DOHH2 (cell line): ENCODE data around the gene DNAL1.

Source experiments
- H3F3A ChIP-seq: fragments of 200-600 bp; sonication (generic), shearing (Covaris generic); 2 replicates; pipeline ENCODE4 v1.6.0; 2016; ENCODE audit warnings: antibody characterized with exemption, mild to moderate bottlenecking; ENCODE audit not compliant: control insufficient read depth, insufficient read depth
- H3K27ac ChIP-seq: fragments of 200-600 bp; sonication (generic); 2 replicates; pipeline ENCODE4 v1.5.1; 2014; ENCODE audit warnings: low read depth, mild to moderate bottlenecking, low read length, moderate library complexity
- H3K27me3 ChIP-seq: fragments of 200-600 bp; sonication (generic); 2 replicates; pipeline ENCODE4 v1.6.1; 2014; ENCODE audit warnings: mild to moderate bottlenecking, low read length, mixed read lengths; ENCODE audit not compliant: control insufficient read depth
- H3K36me3 ChIP-seq: fragments of 200-600 bp; sonication (generic); 2 replicates; pipeline ENCODE4 v1.6.1; 2014; ENCODE audit warnings: mild to moderate bottlenecking, low read length, moderate library complexity, mixed read lengths; ENCODE audit not compliant: control insufficient read depth
- H3K4me1 ChIP-seq: fragments of 200-600 bp; sonication (generic); 2 replicates; pipeline ENCODE4 v1.6.1; 2014; ENCODE audit warnings: mild to moderate bottlenecking, low read length, mixed read lengths; ENCODE audit not compliant: control insufficient read depth
- H3K4me2 ChIP-seq: fragments of 200-600 bp; sonication (generic); 2 replicates; pipeline ENCODE4 v1.6.0; 2014; ENCODE audit warnings: mild to moderate bottlenecking, low read length, moderate library complexity
- H3K4me3 ChIP-seq: fragments of 200-600 bp; sonication (generic); 2 replicates; pipeline ENCODE4 v1.5.1; 2014; ENCODE audit warnings: mild to moderate bottlenecking, low read length, mixed read lengths
- H3K79me2 ChIP-seq: fragments of 200-600 bp; sonication (generic); 2 replicates; pipeline ENCODE4 v1.6.1; 2014; ENCODE audit warnings: mild to moderate bottlenecking, low read length, mixed read lengths; ENCODE audit not compliant: control insufficient read depth
- H3K9me2 ChIP-seq: fragments of 200-600 bp; sonication (generic); replicated peaks from 2 replicates; pipeline ENCODE4 v1.6.1; 2014; ENCODE audit warnings: mild to moderate bottlenecking, low read length, mixed read lengths; ENCODE audit not compliant: control insufficient read depth
- H3K9me3 ChIP-seq: fragments of 200-600 bp; sonication (generic); 2 replicates; pipeline ENCODE4 v1.6.1; 2014; ENCODE audit warnings: antibody characterized with exemption, low read length, mixed read lengths; ENCODE audit not compliant: control insufficient read depth, insufficient read depth
- H4K20me1 ChIP-seq: fragments of 200-600 bp; sonication (generic); 2 replicates; pipeline ENCODE4 v1.6.0; 2014; ENCODE audit warnings: low read depth, mild to moderate bottlenecking, antibody characterized with exemption, low read length, moderate library complexity; ENCODE audit not compliant: control insufficient read depth, insufficient read depth
- EZH2phosphoT487 ChIP-seq: fragments of 200-600 bp; sonication (generic); IDR thresholded peaks from 2 replicates; pipeline ENCODE4 v1.6.1; 2017; ENCODE audit warnings: borderline replicate concordance, mild to moderate bottlenecking, antibody characterized with exemption, low read length, moderate library complexity, mixed read lengths
- TF ChIP-seq, protein P1 (sequence below): fragments of 200-600 bp; sonication (generic); IDR thresholded peaks from one replicate; pipeline ENCODE4 v1.5.1; 2014; ENCODE audit warnings: antibody characterized with exemption, mild to moderate bottlenecking, low read depth, low read length; ENCODE audit not compliant: poor library complexity, severe bottlenecking

Gene DNAL1

DNA sequence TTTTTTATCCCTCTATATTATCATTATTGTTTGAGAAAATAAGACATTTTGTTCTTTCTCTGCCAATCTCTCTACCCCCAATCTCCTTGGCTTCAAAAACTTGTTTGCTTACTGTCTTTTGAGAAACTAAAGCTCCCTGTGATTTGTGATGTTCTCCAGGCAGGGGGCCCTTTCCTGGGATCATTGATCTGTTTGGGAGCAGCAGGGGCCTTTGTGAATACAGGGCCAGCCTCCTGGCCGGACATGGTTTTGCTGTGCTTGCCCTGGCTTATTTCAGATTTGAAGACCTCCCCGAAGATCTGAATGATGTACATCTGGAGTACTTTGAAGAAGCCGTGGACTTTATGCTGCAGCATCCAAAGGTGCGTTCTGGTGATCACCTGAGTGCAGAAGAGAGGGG, 28.0 kb upstream of the DNAL1 start:
- no peaks in the 10 kb centered on the region for H3K79me2 ChIP-seq
- H3K9me3 ChIP-seq: no peaks in the 10 kb centered on the region
- no peak overlapping the region for H3K4me3 ChIP-seq
- no peaks in the 10 kb centered on the region for H3F3A ChIP-seq
- no peak overlapping the region for H3K27ac ChIP-seq
- no peaks in the 10 kb centered on the region for H3K36me3 ChIP-seq
- TF ChIP-seq, protein P1, sequence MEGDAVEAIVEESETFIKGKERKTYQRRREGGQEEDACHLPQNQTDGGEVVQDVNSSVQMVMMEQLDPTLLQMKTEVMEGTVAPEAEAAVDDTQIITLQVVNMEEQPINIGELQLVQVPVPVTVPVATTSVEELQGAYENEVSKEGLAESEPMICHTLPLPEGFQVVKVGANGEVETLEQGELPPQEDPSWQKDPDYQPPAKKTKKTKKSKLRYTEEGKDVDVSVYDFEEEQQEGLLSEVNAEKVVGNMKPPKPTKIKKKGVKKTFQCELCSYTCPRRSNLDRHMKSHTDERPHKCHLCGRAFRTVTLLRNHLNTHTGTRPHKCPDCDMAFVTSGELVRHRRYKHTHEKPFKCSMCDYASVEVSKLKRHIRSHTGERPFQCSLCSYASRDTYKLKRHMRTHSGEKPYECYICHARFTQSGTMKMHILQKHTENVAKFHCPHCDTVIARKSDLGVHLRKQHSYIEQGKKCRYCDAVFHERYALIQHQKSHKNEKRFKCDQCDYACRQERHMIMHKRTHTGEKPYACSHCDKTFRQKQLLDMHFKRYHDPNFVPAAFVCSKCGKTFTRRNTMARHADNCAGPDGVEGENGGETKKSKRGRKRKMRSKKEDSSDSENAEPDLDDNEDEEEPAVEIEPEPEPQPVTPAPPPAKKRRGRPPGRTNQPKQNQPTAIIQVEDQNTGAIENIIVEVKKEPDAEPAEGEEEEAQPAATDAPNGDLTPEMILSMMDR: no peak
- no peak for TF ChIP-seq EZH2phosphoT487
- H3K27me3 ChIP-seq: peaks cover 19% of the 10 kb centered on the region
- no peaks in the 10 kb centered on the region for H4K20me1 ChIP-seq
- no peak overlapping the region for H3K4me2 ChIP-seq
- H3K9me2 ChIP-seq: no peaks in the 10 kb centered on the region
- peaks cover 4% of the 10 kb centered on the region; the same call in 1 of the 2 replicates for H3K4me1 ChIP-seq

DNA sequence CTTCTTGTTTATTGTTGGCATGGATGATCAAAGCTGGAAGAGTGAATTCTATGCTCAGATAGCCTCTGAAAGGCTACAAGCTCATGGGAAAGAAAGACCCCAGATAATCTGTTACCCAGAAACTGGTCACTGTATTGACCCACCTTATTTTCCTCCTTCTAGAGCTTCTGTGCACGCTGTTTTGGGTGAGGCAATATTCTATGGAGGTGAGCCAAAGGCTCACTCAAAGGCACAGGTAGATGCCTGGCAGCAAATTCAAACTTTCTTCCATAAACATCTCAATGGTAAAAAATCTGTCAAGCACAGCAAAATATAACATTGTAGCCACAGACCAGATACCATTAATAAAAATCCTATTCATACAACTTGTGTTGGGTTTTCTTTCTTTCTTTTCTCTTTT, 25.3 kb upstream of the DNAL1 start:
- Histone ChIP-seq H3K27ac (no peak overlapping the region), H3F3A (no peaks in the 10 kb centered on the region), H3K9me3 (no peaks in the 10 kb centered on the region), H3K4me3 (no peak overlapping the region), H3K4me2 (no peak overlapping the region), H3K27me3 (no peaks in the 10 kb centered on the region), H4K20me1 (no peaks in the 10 kb centered on the region), H3K36me3 (no peaks in the 10 kb centered on the region), H3K4me1 (no peaks in the 10 kb centered on the region), H3K79me2 (no peaks in the 10 kb centered on the region), H3K9me2 (no peaks in the 10 kb centered on the region)
- no peak for TF ChIP-seq EZH2phosphoT487
- TF ChIP-seq, protein P1: no peak

DNA sequence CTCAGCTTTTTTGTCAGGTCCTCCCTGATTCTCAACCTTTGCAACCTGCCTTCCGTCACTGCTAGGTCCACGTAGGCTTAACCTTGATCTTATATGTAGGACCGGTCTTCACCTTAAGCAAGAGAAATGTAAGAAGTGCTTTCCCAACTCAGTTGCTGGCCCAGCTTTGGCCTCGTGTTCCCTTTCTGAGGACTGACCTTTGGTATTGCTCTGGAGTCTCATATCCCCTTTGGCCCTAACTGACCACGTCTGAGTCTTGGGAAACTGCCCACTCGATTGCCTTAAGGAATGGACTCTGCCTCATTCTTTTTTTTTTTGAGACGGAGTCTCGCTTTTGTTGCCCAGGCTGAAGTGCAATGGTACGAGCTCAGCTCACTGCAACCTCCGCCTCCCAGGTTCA, 24.5 kb upstream of the DNAL1 start:
- H3K4me1 ChIP-seq: no peaks in the 10 kb centered on the region
- H3K27me3 ChIP-seq: no peaks in the 10 kb centered on the region
- no peak overlapping the region for H3K4me2 ChIP-seq
- no peaks in the 10 kb centered on the region for H4K20me1 ChIP-seq
- H3K36me3 ChIP-seq: no peaks in the 10 kb centered on the region
- H3K4me3 ChIP-seq: no peak overlapping the region
- H3K9me2 ChIP-seq: no peaks in the 10 kb centered on the region
- H3F3A ChIP-seq: no peaks in the 10 kb centered on the region
- no peaks in the 10 kb centered on the region for H3K9me3 ChIP-seq
- TF ChIP-seq EZH2phosphoT487: no peak
- TF ChIP-seq, protein P1: no peak
- H3K79me2 ChIP-seq: no peaks in the 10 kb centered on the region
- no peak overlapping the region for H3K27ac ChIP-seq

DNA sequence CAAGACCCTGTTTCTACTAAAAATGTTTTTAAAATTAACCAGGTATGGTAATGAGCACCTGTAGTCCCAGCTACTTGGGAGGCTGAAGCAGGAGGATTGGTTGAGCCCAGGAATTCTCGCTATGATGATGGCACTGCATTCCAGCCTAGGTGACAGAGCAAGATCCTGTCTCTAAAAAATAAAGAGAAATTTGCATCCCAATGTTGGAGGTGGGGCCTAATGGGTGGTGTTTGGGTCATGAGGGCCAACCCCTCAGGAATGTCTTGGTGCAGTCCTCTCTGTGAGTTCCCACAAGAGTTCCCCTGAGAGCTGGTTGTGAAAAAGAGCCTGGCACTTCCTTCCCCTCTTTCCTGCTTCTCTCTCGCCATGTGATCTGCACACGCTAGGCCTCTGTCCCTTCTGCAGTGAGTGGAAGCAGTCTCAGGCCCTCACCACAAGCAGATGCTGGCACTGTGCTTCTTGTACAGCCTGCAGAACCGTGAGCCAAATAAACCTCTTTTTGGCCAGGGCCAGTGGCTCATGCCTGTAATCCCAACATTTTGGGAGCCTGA, 21.2 kb upstream of the DNAL1 start:
- no peak overlapping the region for H3K27ac ChIP-seq
- H3K4me2 ChIP-seq: no peak overlapping the region
- H3K4me3 ChIP-seq: no peak overlapping the region
- no peaks in the 10 kb centered on the region for H3K9me3 ChIP-seq
- no peaks in the 10 kb centered on the region for H3K79me2 ChIP-seq
- no peaks in the 10 kb centered on the region for H3K36me3 ChIP-seq
- H3K27me3 ChIP-seq: no peaks in the 10 kb centered on the region
- TF ChIP-seq, protein P1: no peak
- TF ChIP-seq EZH2phosphoT487: no peak
- no peaks in the 10 kb centered on the region for H4K20me1 ChIP-seq
- no peaks in the 10 kb centered on the region for H3K4me1 ChIP-seq
- H3K9me2 ChIP-seq: no peaks in the 10 kb centered on the region
- no peaks in the 10 kb centered on the region for H3F3A ChIP-seq
